HUDEP-2 (cell line): ENCODE results near the gene RELCH.

ENCODE experiments used
- DNase-seq, 76 experiments: peaks; one replicate each; lab custom pipeline; 2025; ENCODE audit not compliant: unreplicated experiment in 76 of 76; lab: John Stamatoyannopoulos, UW

The RELCH gene

GRCh38 chr18:62249478-62250097 lies 62.5 kb downstream of the RELCH start:
- DNase-seq, result peak in 65 of 76 experiments; percentile 1 to 75 (median 36)

- DNase-seq, result no peak
Observed at GRCh38 chr18:62250475-62250874, 63.4 kb downstream of the RELCH start.

- DNase-seq, result no peak
Observed at GRCh38 chr18:62258093-62258492, 71.0 kb downstream of the RELCH start.

GRCh38 chr18:62258616-62259015 lies 71.6 kb downstream of the RELCH start:
- DNase-seq, result no peak

- peak in 2 of 76 experiments; percentile 8 to 10 for DNase-seq
Observed at GRCh38 chr18:62262061-62262460, 75.0 kb downstream of the RELCH start.

GRCh38 chr18:62264984-62265383 lies 77.9 kb downstream of the RELCH start:
- DNase-seq, result no peak

- DNase-seq, result no peak
Observed at GRCh38 chr18:62277045-62277444, 90.0 kb downstream of the RELCH start.

- DNase-seq, result no peak
Observed at GRCh38 chr18:62279561-62279960, 92.5 kb downstream of the RELCH start.

- DNase-seq, result no peak
Observed at GRCh38 chr18:62280058-62280457, 93.0 kb downstream of the RELCH start.

- DNase-seq, result no peak
Observed at GRCh38 chr18:62280786-62281185, 93.7 kb downstream of the RELCH start.

GRCh38 chr18:62281684-62282083 lies 94.6 kb downstream of the RELCH start:
- no peak for DNase-seq

GRCh38 chr18:62282188-62282629 lies 95.2 kb downstream of the RELCH start:
- no peak for DNase-seq

GRCh38 chr18:62284637-62285036 lies 97.6 kb downstream of the RELCH start:
- no peak for DNase-seq

GRCh38 chr18:62285281-62285680 lies 98.2 kb downstream of the RELCH start:
- DNase-seq, result no peak

- no peak for DNase-seq
Observed at GRCh38 chr18:62287781-62288664, 101.0 kb downstream of the RELCH start.

- peak in 1 of 76 experiments; percentile 4 for DNase-seq
Observed at GRCh38 chr18:62288665-62289008, 101.6 kb downstream of the RELCH start.

GRCh38 chr18:62289047-62289446 lies 102.0 kb downstream of the RELCH start:
- DNase-seq, result no peak

GRCh38 chr18:62294073-62294472 lies 107.0 kb downstream of the RELCH start:
- DNase-seq, result no peak

- DNase-seq, result no peak
Observed at GRCh38 chr18:62300359-62300963, 113.4 kb downstream of the RELCH start.

- DNase-seq, result no peak
Observed at GRCh38 chr18:62301322-62301721, 114.3 kb downstream of the RELCH start.

- DNase-seq, result no peak
Observed at GRCh38 chr18:62312851-62313250, 125.8 kb downstream of the RELCH start.
